Urothelium cell line (cell line): Measurements from ENCODE around the gene TP53AIP1.

Experiments
- DNase-seq: peaks from one replicate; pipeline ENCODE4 v3.0.0; 2011; ENCODE audit warnings: low spot score, mixed read lengths
- FAIRE-seq: peaks from 2 replicates; lab custom pipeline; 2011; peaks lifted over from hg19 to GRCh38; lab: Jason Lieb, UNC

The TP53AIP1 gene

DNA sequence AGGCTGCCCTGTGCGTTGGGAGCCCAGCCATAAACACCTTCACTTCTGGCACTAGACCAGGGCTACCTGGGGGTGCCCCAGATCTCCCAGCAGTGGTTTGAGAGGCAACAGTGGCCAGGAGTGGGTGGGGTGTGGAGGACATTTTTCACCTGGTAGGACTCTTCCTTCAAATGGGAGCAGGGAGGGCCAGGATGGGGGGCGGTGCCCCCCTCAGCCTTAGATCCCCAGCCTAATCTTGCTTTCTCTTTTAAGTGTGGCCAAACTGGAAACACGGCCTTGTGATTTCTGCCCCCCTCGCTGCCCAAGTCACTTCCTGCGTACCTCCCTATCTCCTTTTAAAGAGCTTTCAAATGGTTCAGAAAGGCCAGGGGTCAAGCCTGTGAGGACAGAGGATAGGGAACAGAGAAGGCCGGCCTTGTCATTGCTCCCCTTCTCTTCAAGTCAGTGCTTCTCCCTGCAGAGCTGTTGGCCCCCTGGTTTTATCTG lies 50.7 kb downstream of the TP53AIP1 start:
- FAIRE-seq (no peak), DNase-seq (no peak)

DNA sequence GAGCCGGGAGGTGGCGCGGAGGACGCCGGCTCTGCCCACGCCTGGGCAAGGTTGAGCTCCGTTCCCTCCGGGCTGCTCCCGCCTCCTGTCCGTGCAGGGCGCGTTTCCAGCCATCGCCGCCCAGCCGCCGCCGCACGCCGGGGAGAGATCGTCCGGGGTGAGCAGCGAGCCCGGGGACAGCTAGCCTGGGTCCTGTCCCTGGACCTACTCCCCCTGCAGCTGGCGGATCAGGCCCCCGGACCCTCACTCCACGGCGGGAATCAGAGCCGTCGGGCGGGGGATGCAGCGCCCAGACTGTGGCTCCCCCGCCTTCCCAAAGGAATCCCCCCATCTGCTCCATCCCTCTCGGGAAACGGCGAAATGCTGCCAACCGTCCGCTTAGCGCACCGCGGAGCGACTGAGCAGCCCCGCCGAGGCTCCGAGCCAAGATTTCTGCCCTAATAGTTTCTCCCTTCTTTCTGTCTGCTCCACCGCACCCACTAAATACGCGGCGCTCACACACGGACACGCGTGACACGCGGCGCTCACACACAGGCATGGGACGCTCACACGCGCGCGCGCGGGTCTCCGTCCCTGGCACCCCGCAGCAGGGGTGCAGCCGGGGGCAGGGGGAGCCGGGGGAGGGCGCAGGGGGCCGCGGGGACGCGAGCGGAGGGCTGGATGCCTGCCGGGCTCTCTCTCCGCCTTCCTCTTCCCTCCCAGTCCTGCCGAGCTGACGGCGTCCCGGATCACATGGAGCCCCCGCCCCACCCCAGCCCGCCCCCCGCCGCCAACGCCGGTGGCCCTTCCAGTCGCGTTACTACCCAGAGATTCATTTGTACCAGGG lies 51.9 kb downstream of the TP53AIP1 start, which contains the start of gene KCNJ5:
Gene KCNJ5 (plus strand): TSS at position 814 of the 826 bp plus-strand sequence. CDS start 19,918 bp downstream, outside the sequence.
- no peak for FAIRE-seq
- peak; percentile 36 for DNase-seq

DNA sequence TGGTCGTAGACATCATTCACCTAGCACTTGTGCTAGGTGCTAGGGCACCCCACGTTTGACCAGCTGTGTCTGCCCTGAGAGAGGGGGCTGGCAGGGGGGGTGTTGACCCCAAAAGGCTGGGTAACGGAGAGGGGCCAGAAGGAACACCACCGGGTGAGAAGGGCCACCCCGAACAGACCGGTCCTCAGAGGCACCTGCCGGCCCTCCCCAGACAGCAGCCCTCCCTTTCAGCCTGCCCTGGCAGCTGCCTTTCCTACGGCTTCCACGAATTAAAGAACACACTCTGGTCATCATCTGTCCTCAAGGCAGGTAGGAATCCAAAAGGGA lies 52.5 kb downstream of the TP53AIP1 start:
- no peak for DNase-seq
- no peak for FAIRE-seq

DNA sequence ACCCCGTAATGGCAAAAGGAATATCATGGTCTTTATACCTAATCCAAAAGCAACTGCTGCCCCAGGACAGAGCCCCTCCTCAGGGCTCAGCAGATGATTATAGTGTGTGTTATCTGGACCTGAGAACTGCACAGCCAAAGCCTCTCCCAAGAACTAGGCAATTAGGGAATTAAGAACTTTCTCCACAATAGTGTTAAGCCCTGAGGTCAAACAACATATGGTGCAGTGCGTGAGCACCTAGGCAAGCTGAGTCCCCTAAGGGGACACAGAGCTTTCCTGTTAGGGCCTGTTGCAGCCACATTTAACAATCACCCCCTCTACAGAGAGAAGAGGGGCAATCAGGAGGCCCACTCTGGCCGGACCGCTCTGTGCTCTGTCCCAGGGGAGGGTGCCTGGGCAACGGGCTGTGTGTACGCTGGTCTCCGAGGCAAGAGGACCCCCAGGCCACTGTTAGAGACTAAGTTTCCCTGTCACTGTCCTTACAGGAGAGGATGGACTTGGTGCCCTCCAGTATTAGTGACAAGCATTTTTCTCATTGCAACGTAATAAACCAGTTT lies 52.9 kb downstream of the TP53AIP1 start:
- no peak for DNase-seq

DNA sequence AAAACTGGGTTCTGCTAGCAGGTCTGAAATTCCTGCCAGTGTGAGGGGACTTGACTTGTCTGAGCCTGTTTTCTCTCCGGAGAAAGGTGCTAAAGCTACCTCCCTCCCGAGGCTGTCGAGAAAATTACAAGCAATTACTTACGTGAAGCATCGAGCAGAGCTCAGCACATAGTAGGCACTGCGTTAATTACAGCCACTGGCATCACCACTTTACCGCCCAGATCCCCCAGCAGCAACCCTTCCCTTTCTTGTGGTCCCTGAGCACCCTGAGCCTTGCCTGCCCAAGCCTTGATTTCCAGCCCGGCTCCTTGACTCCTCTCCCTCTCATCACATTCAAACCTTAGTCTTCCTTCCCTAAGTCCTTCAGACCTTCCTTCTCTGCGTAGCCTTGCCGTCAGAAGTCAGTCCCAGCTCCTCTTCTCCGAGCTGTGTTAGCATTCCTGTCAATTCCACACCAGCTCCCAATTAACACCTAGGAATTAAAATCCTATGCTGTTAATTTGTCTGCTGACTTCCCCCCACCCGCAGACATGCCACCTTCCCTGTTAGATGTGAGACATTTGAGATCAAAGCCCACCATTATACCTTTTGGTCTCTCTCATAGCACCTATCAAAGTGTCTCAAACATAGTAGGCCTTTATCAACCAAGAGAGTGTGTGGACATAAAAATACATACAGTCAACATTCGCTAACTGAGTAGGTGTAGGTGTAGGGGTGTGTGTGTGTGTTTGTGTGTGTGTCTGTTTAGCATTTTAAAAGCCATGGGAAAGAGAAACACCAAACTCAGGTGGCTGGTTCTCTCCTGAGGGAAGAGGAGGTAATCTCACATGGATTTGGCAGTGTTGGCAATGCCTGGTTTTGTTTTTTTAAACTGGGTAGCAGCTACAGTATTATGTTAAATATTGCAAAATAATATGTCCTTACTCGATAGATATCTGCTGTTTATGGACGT lies 54.4 kb downstream of the TP53AIP1 start:
- DNase-seq (no peak), FAIRE-seq (no peak)

More for the DNA sequence above, 52.9 kb downstream of the TP53AIP1 start:
- FAIRE-seq: no peak

DNA sequence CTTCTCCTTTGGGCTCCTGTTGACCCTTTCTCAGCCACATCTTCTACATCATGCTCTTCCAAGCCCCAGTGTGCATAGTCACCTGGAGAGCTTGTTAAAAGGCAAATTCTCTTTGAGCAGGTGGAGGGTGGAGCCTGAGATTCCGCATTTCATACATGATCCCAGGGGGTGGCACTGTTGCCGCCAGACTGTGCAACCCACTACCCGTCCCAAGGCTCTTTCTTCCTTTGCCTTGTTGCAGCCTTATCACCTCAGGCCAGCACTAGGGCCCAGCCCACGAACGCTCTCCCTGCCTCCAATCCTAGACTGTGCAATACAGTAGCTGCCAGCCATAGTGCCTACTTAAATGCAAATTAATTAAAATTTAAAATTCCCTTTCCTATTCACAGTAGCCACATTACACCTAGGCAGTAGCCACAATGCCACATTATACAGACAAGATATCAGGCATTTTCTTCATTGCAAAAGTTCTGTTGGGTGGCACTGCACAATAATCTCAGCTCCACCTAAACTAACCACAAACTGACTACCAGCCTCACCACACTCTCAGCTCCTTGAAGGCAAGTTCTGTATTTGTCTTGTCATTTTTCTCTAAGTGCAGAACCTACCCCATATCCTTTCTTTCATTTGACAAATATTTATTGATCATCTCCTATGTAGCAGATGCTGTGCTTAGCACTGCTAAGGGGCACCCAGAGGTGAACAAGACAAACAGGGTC lies 56.1 kb downstream of the TP53AIP1 start:
- DNase-seq: no peak
- FAIRE-seq: no peak
